GM18870 (cell line): ENCODE results near the gene WDR27.

Source experiments
- ATAC-seq: cut with Tn5 transposase; IDR thresholded peaks from one replicate; pipeline ENCODE4 v1.9.1; 2021; ENCODE audit warnings: moderate library complexity; ENCODE audit not compliant: unreplicated experiment

Gene WDR27

GRCh38 chr6:169568314-169569087, 133.3 kb downstream of the WDR27 start:
- peak; percentile 45 for ATAC-seq

- no peak for ATAC-seq
Measured at GRCh38 chr6:169567819-169568218, 134.0 kb downstream of the WDR27 start.

- no peak for ATAC-seq
Measured at GRCh38 chr6:169566961-169567750, 134.7 kb downstream of the WDR27 start.

- no peak for ATAC-seq
Measured at GRCh38 chr6:169566319-169566718, 135.5 kb downstream of the WDR27 start.

GRCh38 chr6:169564453-169565240, 137.2 kb downstream of the WDR27 start:
- no peak for ATAC-seq

GRCh38 chr6:169561665-169562064, 140.2 kb downstream of the WDR27 start:
- ATAC-seq, result no peak

GRCh38 chr6:169559592-169559991, 142.2 kb downstream of the WDR27 start:
- ATAC-seq, result no peak

- no peak for ATAC-seq
Measured at GRCh38 chr6:169558774-169559441, 142.9 kb downstream of the WDR27 start.

GRCh38 chr6:169558378-169558773, 143.5 kb downstream of the WDR27 start:
- no peak for ATAC-seq

GRCh38 chr6:169557887-169558286, 143.9 kb downstream of the WDR27 start:
- no peak for ATAC-seq

GRCh38 chr6:169556758-169557548, 144.9 kb downstream of the WDR27 start:
- peak; percentile 100 for ATAC-seq

- ATAC-seq, result no peak
Measured at GRCh38 chr6:169555971-169556617, 145.7 kb downstream of the WDR27 start.

GRCh38 chr6:169545982-169546381, 155.8 kb downstream of the WDR27 start:
- ATAC-seq, result no peak

- no peak for ATAC-seq
Measured at GRCh38 chr6:169543704-169544103, 158.1 kb downstream of the WDR27 start.

- no peak for ATAC-seq
Measured at GRCh38 chr6:169542491-169542890, 159.3 kb downstream of the WDR27 start.

GRCh38 chr6:169539176-169539897, 162.5 kb downstream of the WDR27 start:
- no peak for ATAC-seq

- ATAC-seq, result no peak
Measured at GRCh38 chr6:169536446-169537170, 165.2 kb downstream of the WDR27 start.

- no peak for ATAC-seq
Measured at GRCh38 chr6:169534039-169534421, 167.8 kb downstream of the WDR27 start.
